Sigmoid colon (tissue), 7 donors: ENCODE measurements around the gene MOGAT1. TPM values are rescaled to one million over a fixed set of nuclear protein-coding genes. Genes with fewer than 3 reads are reported as not detected.
"Not testable (repeated sequence)": the region's sequence is repeated elsewhere in the genome, so short reads cannot be mapped to it uniquely, and the experiment has no call there.

ENCODE experiments used
- DNase-seq: peaks from one replicate; pipeline ENCODE4 v3.0.0-alpha.2; 2019
- H3K27ac ChIP-seq, 4 donors: fragments of 200-600 bp; sonication (generic); one replicate each; pipeline ENCODE4 v1.5.1; 2016 to 2019; ENCODE audit warnings: mild to moderate bottlenecking in 1 of 4
- H3K27me3 ChIP-seq, 3 donors: fragments of 200-600 bp; sonication (generic); one replicate each; pipeline ENCODE4 v1.5.1; 2019; ENCODE audit warnings: mild to moderate bottlenecking in 1 of 3
- H3K36me3 ChIP-seq, 4 donors: fragments of 200-600 bp; sonication (generic); one replicate each; pipeline ENCODE4 v1.5.1; 2016 to 2019
- H3K4me1 ChIP-seq, 4 donors: fragments of 200-600 bp; sonication (generic); one replicate each; pipeline ENCODE4 v1.5.1; 2017 to 2019
- H3K4me3 ChIP-seq, 4 donors: fragments of 200-600 bp; sonication (generic); one replicate each; pipeline ENCODE4 v1.5.1; 2017 to 2019; ENCODE audit warnings: mild to moderate bottlenecking in 2 of 4, moderate library complexity in 1 of 4
- H3K9me3 ChIP-seq, 4 donors: fragments of 200-600 bp in 3 of 4; sonication (generic) in 3 of 4; one replicate each; pipeline versions ENCODE4 v1.5.1 to v1.6.1; 2013 to 2019
- CTCF ChIP-seq, 4 experiments: fragments of 450-650 bp in 3 of 4; fragments of 200-600 bp in 1 of 4; IDR thresholded peaks; one replicate each; pipeline ENCODE4 v1.5.1; 2016 to 2019; ENCODE audit warnings: antibody characterized with exemption in 4 of 4, mild to moderate bottlenecking in 3 of 4, moderate library complexity in 2 of 4
- EP300 ChIP-seq, 4 donors: sonication (generic); formaldehyde crosslinking; IDR thresholded peaks; one replicate each; pipeline ENCODE4 v1.6.1; 2017; ENCODE audit warnings: antibody characterized with exemption in 4 of 4
- POLR2A ChIP-seq, 2 donors: fragments of 450-650 bp; IDR thresholded peaks; one replicate each; pipeline ENCODE4 v1.6.1; 2016; ENCODE audit warnings: antibody characterized with exemption in 2 of 2, mild to moderate bottlenecking in 2 of 2, moderate library complexity in 2 of 2
- POLR2AphosphoS5 ChIP-seq, 4 donors: sonication (generic); formaldehyde crosslinking; IDR thresholded peaks; one replicate each; pipeline ENCODE4 v1.6.1; 2017; ENCODE audit warnings: antibody characterized with exemption in 4 of 4
- whole genome bisulfite sequencing, 2 donors: extraction: QIAGEN DNeasy Blood & Tissue Kit; methylation state at CpG; one replicate each; pipeline ENCODE4 v1.1.7; 2013; 5-methylcytosine and 5-hydroxymethylcytosine counted together
- intact Hi-C: fragments of 100-400 bp; cut with DNase I; formaldehyde crosslinking; loops from one replicate; pipeline ENCODE4 v1.15.1; 2023
- polyA plus RNA-seq, 3 donors: library from polyadenylated mRNA; stranded (reverse); fragments of 200-250 nt; gene quantifications; one replicate each; pipeline ENCODE4 v1.2.3, GENCODE V29; 2013
- total RNA-seq, 4 donors: library from RNA; depleted of rRNA; stranded (reverse); fragments of >200 nt; gene quantifications; one replicate each; pipeline ENCODE4 v1.1.0, GENCODE V29; 2016
- donor health status: healthy with polysubstance abuse.
- donor health status: Bipolar disorder and iron deficiency.
- donor health status: healthy.

MOGAT1 gene
- total and polyA plus RNA-seq, 7 donors: not detected

GRCh38 chr2:222690564-222691200 lies 19.2 kb downstream of the MOGAT1 start:
- TF ChIP-seq CTCF (IDR thresholded peaks at IDR 0.05) (peak; percentile 77 to 96 (median 89)), POLR2AphosphoS5 (IDR thresholded peaks at IDR 0.05) (no peak)
- no peaks in the 10 kb centered on the region for H3K36me3 ChIP-seq
- no peak overlapping the region for H3K27ac ChIP-seq
- H3K27me3 ChIP-seq: no peaks in the 10 kb centered on the region
- WGBS, 2 donors: 21 to 30% methylated on average over 10 of the region's 10 CpGs
- H3K4me3 ChIP-seq: no peak overlapping the region
- peak; percentile 80 for DNase-seq
- peaks cover 0 to 7% (median 3%) of the 10 kb centered on the region in 4 donors for H3K4me1 ChIP-seq
- no peaks in the 10 kb centered on the region for H3K9me3 ChIP-seq
- intact Hi-C loops: loop anchor here (5.0 kb wide), 1 partner anchor 212 kb away; no protein-coding TSS in a partner anchor

- H3K4me3 ChIP-seq, H3K27ac ChIP-seq, H3K9me3 ChIP-seq, H3K27me3 ChIP-seq, H3K36me3 ChIP-seq, DNase-seq, H3K4me1 ChIP-seq: not testable (repeated sequence)
- intact Hi-C loops: loop anchor here (5.0 kb wide), 1 partner anchor 209 kb away; no protein-coding TSS in a partner anchor
- 90 to 94% methylated on average over 5 of the region's 5 CpGs for WGBS, 2 donors
Observed at GRCh38 chr2:222693413-222693812, 22.0 kb downstream of the MOGAT1 start.

GRCh38 chr2:222693837-222694236 lies 22.4 kb downstream of the MOGAT1 start:
- DNase-seq: no peak
- intact Hi-C loops: loop anchor here (5.0 kb wide), 1 partner anchor 208 kb away; no protein-coding TSS in a partner anchor
- 89 to 90% methylated on average over 1 of the region's 1 CpG for WGBS, 2 donors

GRCh38 chr2:222698276-222698675 lies 26.8 kb downstream of the MOGAT1 start:
- H3K36me3 ChIP-seq: no peaks in the 10 kb centered on the region
- H3K4me3 ChIP-seq: no peak overlapping the region
- H3K4me1 ChIP-seq: peaks cover 0 to 5% (median 2%) of the 10 kb centered on the region in 4 donors
- intact Hi-C loops: no loop called here
- no peak overlapping the region for H3K27ac ChIP-seq
- H3K9me3 ChIP-seq: no peaks in the 10 kb centered on the region
- 93 to 94% methylated on average over 4 of the region's 4 CpGs for WGBS, 2 donors
- DNase-seq: no peak
- no peaks in the 10 kb centered on the region for H3K27me3 ChIP-seq
- no peak for TF ChIP-seq CTCF (IDR thresholded peaks at IDR 0.05)
- no peak for TF ChIP-seq POLR2A (IDR thresholded peaks at IDR 0.05)
- no peak for TF ChIP-seq EP300 (IDR thresholded peaks at IDR 0.05)
- no peak for TF ChIP-seq POLR2AphosphoS5 (IDR thresholded peaks at IDR 0.05)

More at GRCh38 chr2:222693837-222694236, 22.4 kb downstream of the MOGAT1 start:
- Histone ChIP-seq H3K4me3 (no peak overlapping the region), H3K4me1 (peaks cover 0 to 7% (median 3%) of the 10 kb centered on the region in 4 donors), H3K27me3 (no peaks in the 10 kb centered on the region), H3K9me3 (no peaks in the 10 kb centered on the region), H3K36me3 (no peaks in the 10 kb centered on the region), H3K27ac (no peak overlapping the region)
- TF ChIP-seq POLR2AphosphoS5 (IDR thresholded peaks at IDR 0.05) (no peak), EP300 (IDR thresholded peaks at IDR 0.05) (no peak), CTCF (IDR thresholded peaks at IDR 0.05) (no peak), POLR2A (IDR thresholded peaks at IDR 0.05) (no peak)

- Histone ChIP-seq H3K4me3 (no peak overlapping the region), H3K36me3 (no peaks in the 10 kb centered on the region), H3K27me3 (no peaks in the 10 kb centered on the region), H3K4me1 (peaks cover 0 to 15% (median 14%) of the 10 kb centered on the region in 4 donors), H3K9me3 (no peaks in the 10 kb centered on the region), H3K27ac (no peak overlapping the region)
- WGBS, 2 donors: 40 to 79% methylated on average over 1 of the region's 1 CpG
- no peak for DNase-seq
- intact Hi-C loops: no loop called here
- TF ChIP-seq POLR2AphosphoS5 (IDR thresholded peaks at IDR 0.05): no peak
- TF ChIP-seq EP300 (IDR thresholded peaks at IDR 0.05): no peak
Observed at GRCh38 chr2:222701233-222701632, 29.8 kb downstream of the MOGAT1 start.

GRCh38 chr2:222701721-222702131 lies 30.3 kb downstream of the MOGAT1 start:
- Histone ChIP-seq H3K36me3 (no peaks in the 10 kb centered on the region), H3K9me3 (no peaks in the 10 kb centered on the region), H3K4me1 (peaks cover 0 to 15% (median 14%) of the 10 kb centered on the region in 4 donors), H3K27me3 (no peaks in the 10 kb centered on the region), H3K4me3 (no peak overlapping the region), H3K27ac (no peak overlapping the region)
- DNase-seq: no peak
- WGBS, 2 donors: 48 to 71% methylated on average over 5 of the region's 5 CpGs
- TF ChIP-seq POLR2AphosphoS5 (IDR thresholded peaks at IDR 0.05) (no peak), EP300 (IDR thresholded peaks at IDR 0.05) (no peak), CTCF (IDR thresholded peaks at IDR 0.05) (no peak), POLR2A (IDR thresholded peaks at IDR 0.05) (no peak)
- intact Hi-C loops: no loop called here
